Dedifferentiated amniotic fluid mesenchymal stem cell (primary cell): ENCODE measurements around the gene NCAM2.

Experiments
- DNase-seq: peaks from one replicate; pipeline ENCODE4 v3.0.0-alpha.2; 2016; ENCODE audit errors: extremely low spot score

Gene NCAM2

GRCh38 chr21:21028275-21028820 lies 30.1 kb downstream of the NCAM2 start:
- peak; percentile 15 for DNase-seq

DNA sequence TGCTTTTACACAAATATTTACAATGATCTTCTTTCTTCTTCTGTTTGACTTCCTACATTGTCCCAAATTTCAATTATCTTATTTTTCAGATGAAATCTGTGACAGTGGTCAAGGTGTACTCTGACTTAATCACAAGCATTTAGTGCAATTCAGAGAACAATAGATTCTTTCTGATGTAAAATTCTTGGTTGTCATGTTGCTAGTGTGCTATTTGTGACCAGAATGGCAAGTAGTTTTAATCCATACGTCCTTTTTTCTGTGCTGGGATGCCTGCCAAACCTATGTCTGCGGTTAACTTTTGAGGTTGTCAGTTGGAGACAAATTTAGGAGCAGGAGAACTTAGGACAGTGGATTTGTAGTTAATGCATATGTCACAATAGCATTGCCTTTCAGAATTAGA lies 31.0 kb downstream of the NCAM2 start:
- no peak for DNase-seq

- no peak for DNase-seq
Observed at GRCh38 chr21:21030311-21030710, 32.1 kb downstream of the NCAM2 start.

GRCh38 chr21:21034036-21034435 lies 35.8 kb downstream of the NCAM2 start:
- DNase-seq: no peak

GRCh38 chr21:21039624-21040170 lies 41.5 kb downstream of the NCAM2 start:
- no peak for DNase-seq

DNA sequence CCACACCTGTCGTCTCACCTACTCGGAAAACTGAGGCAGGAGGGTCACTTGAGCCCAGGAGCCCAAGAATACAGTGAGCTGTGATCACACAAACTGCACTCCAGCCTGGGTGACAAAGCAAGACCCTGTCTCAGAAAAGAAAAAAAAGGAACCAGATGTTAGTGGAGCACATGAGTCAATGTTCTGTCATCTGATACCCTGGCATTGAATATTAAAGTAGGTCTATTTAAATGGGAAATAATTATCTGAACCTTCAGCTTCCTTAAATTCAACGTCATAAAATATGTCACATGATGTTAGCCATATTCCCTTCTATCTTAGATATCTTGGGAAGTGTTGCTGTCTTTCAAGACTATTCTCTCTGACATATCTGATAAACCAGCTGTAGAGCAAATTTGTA lies 47.3 kb downstream of the NCAM2 start:
- no peak for DNase-seq

GRCh38 chr21:21046063-21046462 lies 47.9 kb downstream of the NCAM2 start:
- no peak for DNase-seq

DNA sequence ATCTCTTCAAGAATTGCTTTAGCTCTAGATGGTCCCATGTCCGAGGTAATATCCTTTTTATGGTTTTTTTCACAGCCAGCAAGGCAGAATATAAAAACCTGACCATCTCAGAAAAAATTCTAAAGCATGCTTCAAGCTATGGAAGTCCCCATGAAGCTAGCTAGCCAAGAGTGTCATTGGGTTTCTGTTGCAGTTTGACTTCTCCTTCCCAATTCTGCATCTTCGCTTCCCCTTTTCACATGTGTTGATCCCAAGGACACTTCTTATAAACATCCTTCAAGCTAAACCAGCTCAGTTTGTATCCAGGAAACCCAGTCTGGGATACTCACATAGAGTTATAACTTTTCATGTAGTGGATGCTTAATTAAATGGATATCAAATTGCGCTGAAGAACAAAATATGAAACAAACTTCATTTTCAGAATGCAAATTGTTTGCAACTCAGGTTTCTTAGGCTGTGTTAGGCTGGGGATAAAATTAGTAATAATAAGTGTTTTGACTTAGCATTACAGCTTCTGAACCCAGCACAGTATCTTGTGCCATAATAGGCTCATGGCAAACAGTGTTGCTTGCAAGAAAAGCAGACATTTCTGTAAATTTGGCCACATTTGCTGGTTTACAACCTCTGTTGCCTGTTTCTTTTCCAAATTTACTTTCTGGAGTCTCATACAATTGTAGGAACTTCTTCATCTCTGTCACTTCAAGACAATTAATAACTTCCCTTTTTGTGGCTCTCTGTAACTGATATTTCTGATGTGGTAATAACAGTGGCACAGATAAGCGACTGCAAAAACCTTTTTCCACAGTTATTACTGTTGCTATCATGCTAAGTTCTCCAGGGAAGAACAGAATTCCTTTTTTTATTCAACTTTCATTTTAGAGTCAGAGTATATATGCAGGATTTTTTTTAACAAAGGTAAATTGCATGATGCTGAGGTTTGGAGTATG lies 53.2 kb downstream of the NCAM2 start:
- no peak for DNase-seq

DNA sequence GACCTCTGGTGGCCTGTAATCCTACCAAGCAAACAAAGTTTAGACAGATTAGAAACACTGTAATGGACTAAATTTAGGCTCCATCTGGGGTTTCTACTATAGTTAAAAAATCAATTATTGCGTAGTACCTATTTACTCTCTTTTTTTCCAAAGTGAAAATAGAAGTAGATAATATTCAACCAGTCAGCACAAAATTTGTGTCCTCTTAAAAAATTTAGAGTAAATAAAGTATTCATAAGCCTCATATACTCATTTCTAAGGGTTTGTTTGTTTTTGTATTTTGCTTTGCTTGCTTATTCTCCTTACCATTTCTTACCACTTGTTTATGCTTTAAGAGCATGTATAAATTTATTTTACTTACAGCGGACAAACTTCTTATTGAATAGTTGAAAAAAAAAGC lies 54.5 kb downstream of the NCAM2 start:
- no peak for DNase-seq

DNA sequence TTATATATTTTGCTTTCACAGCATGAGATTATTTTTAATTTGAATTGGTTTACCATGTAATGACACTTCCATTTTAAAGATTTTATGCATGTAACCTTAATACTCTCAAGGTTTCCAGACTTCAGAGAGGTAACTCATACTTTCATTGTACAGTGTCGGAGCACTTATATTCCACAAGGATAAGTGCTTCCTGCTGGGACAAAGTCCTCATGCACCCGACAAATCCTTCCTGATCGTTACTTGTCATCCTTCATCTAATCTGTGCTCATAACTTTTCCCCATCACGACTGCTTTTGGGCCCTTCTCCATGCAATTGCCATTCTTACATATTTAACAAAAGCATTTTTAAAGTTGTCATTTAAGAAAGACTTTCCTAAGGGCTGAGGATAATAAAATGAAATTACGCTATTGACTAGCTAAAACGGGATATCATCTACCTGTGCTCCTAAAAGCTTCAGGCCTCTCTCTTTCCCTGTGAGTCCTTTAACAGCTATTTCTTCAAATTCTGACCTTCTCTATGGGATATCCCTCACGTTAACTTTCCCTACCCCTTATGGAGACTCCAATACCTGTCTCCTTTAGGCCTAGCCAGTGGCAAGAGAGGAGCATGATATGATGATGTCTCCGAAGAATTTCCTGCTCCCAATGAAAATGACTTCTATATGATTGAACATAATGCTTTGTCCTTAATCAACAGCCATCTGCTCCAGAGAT lies 59.3 kb downstream of the NCAM2 start:
- DNase-seq: no peak

GRCh38 chr21:21063828-21064227 lies 65.6 kb downstream of the NCAM2 start:
- DNase-seq: no peak

- no peak for DNase-seq
Observed at GRCh38 chr21:21064353-21064752, 66.1 kb downstream of the NCAM2 start.

- DNase-seq: no peak
Observed at GRCh38 chr21:21067375-21067774, 69.2 kb downstream of the NCAM2 start.

- no peak for DNase-seq
Observed at GRCh38 chr21:21074305-21074704, 76.1 kb downstream of the NCAM2 start.

- no peak for DNase-seq
Observed at GRCh38 chr21:21076051-21076450, 77.8 kb downstream of the NCAM2 start.

DNA sequence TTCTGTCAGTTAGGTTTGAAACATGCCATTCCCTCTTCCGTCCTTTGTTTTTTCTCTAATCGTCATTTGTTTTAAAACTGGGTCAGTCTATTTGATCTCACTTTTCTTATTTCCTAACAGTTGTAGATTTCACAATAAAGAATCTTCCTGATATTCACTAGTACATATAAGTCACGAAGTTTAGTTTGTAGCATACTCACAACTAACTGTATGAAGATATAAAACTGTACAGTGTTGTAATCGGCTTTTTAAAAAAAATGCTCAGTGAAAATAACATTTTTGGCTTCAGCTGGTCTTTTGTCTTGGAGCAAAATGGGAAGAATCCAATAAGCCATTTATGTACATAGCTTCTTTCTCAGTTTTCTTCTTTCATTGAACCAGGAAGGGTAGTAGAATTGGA lies 78.3 kb downstream of the NCAM2 start:
- no peak for DNase-seq

- no peak for DNase-seq
Observed at GRCh38 chr21:21079646-21080045, 81.4 kb downstream of the NCAM2 start.

GRCh38 chr21:21084179-21084578 lies 86.0 kb downstream of the NCAM2 start:
- DNase-seq: peak; percentile 20

GRCh38 chr21:21085206-21085605 lies 87.0 kb downstream of the NCAM2 start:
- no peak for DNase-seq

GRCh38 chr21:21096956-21097355 lies 98.7 kb downstream of the NCAM2 start:
- DNase-seq: peak; percentile 47

DNA sequence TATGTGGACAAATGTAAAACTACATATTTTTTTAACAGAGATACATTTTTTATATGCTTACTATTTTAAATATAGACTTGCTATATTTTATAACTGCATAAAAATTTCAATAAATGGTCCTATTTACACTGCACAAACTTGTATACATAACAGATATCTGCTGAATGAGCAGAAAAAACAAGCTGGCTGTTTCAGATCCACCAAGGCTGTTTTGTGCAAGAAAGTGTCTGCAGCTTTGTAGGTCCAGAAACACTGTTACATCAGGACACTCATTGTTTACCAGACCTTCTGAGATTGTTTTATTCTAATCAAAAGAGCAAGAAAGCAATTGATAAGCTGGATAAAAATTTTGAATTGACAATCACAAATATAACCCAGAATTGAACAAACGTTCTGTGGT lies 99.3 kb downstream of the NCAM2 start:
- no peak for DNase-seq

GRCh38 chr21:21101911-21102310 lies 103.7 kb downstream of the NCAM2 start:
- DNase-seq: no peak
